HG03558 (cell line): ENCODE measurements around the gene BYSL.

Experiments
- ATAC-seq: cut with Tn5 transposase; IDR thresholded peaks from one replicate; pipeline ENCODE4 v1.9.1; 2021; ENCODE audit warnings: moderate number of reproducible peaks; ENCODE audit not compliant: unreplicated experiment; ENCODE audit errors: extremely low read depth

The BYSL gene, protein sequence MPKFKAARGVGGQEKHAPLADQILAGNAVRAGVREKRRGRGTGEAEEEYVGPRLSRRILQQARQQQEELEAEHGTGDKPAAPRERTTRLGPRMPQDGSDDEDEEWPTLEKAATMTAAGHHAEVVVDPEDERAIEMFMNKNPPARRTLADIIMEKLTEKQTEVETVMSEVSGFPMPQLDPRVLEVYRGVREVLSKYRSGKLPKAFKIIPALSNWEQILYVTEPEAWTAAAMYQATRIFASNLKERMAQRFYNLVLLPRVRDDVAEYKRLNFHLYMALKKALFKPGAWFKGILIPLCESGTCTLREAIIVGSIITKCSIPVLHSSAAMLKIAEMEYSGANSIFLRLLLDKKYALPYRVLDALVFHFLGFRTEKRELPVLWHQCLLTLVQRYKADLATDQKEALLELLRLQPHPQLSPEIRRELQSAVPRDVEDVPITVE

GRCh38 chr6:41920921-41921711, at the start of gene BYSL, which contains the start of gene MED20:
Gene BYSL (plus strand): TSS chr6:41921499. CDS start chr6:41921563, 64 bp downstream.
Gene MED20 (minus strand): TSS chr6:41921139. CDS start chr6:41921018, 121 bp downstream.
- ATAC-seq: peak; percentile 61

GRCh38 chr6:41871691-41872090, 49.6 kb upstream of the BYSL start:
- no peak for ATAC-seq

- no peak for ATAC-seq
Observed at GRCh38 chr6:41872147-41872546, 49.2 kb upstream of the BYSL start.

DNA sequence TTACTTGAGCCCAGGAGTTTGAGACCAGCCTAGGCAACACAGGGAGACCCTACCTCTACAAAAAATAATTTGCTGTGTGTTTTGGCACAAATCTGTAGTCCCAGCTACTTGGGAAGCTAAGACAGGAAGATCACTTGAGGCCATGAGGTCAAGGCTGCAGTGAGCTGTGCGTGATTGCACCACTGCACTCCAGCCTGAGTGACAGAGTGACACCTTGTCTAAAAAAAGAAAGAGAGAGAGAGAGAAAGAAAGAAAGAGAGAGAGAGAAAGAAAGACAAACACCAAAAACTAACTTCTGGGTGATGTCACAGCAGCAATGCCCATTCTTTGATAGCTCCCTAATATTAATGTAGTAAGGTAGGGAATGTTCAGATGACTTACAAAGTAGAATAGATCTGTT, 46.6 kb upstream of the BYSL start:
- no peak for ATAC-seq

DNA sequence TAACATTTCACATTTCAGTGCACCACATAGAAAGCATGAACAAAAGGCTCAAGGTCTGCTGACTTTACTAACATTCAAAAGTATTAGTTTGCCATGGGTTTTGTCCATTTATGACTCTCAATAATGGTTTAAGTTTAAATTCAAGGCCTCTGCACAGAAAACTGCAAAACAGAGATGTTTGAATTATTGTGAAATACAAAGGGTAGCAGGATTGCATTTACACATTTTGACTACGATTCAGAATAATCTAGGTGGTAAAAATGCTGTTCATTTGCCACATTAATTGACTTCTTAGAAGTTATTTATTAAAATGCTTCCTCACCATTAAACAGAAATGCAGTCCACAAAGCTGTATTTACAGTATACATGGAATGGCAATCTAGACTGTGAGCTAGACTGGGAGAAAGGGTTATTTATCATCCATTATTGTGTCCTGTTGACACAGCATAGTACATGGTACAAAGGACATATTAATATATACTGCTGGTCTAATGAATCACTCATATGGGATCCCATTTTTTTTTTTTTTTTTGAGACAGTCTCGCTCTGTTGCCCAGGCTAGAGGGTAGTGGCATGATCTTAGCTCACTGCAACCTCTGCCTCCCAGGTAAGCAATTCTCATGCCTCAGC, 44.1 kb upstream of the BYSL start:
- ATAC-seq: no peak

DNA sequence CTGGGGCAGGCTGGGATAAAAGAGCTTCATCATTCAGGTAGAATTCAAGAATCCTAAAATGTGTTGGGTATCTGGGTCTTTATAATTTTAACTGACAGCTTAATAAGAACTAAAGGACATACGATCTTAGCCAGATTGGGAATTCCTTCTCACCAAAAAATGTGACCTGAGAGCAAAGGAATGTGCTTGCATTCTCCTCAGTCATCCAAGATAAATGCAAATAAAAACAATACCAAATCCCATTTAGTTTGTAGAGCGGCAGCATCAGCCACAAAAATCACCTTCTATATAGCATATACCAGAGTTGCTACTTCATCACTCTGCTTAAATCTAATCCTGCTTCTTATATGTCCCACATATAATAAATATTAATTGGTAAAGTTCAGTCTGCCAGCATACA, 43.1 kb upstream of the BYSL start:
- no peak for ATAC-seq

GRCh38 chr6:41878961-41879405, 42.3 kb upstream of the BYSL start:
- no peak for ATAC-seq

DNA sequence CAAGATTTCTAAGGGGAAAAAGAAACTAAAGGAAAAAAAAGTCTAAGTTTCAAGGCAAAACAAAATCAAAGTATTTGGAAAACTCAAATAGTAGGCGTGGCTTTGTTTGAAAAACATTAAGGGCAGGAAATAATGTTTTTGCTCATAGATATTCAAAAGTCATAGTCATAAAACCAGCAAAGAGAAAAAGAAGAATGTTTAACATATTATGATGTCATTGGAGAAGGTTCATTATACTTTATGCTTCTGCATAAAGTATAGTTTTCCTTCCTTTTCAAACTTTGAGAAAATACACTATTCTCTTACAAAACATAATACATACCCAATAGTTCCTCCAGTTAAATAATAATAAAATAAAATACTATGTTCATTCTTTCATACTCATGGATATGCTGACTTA, 39.8 kb upstream of the BYSL start:
- ATAC-seq: no peak

- ATAC-seq: no peak
Observed at GRCh38 chr6:41884957-41885356, 36.3 kb upstream of the BYSL start.

- ATAC-seq: no peak
Observed at GRCh38 chr6:41885930-41886329, 35.4 kb upstream of the BYSL start.

- ATAC-seq: no peak
Observed at GRCh38 chr6:41887331-41887751, 34.0 kb upstream of the BYSL start.

- no peak for ATAC-seq
Observed at GRCh38 chr6:41892921-41893564, 28.3 kb upstream of the BYSL start.

DNA sequence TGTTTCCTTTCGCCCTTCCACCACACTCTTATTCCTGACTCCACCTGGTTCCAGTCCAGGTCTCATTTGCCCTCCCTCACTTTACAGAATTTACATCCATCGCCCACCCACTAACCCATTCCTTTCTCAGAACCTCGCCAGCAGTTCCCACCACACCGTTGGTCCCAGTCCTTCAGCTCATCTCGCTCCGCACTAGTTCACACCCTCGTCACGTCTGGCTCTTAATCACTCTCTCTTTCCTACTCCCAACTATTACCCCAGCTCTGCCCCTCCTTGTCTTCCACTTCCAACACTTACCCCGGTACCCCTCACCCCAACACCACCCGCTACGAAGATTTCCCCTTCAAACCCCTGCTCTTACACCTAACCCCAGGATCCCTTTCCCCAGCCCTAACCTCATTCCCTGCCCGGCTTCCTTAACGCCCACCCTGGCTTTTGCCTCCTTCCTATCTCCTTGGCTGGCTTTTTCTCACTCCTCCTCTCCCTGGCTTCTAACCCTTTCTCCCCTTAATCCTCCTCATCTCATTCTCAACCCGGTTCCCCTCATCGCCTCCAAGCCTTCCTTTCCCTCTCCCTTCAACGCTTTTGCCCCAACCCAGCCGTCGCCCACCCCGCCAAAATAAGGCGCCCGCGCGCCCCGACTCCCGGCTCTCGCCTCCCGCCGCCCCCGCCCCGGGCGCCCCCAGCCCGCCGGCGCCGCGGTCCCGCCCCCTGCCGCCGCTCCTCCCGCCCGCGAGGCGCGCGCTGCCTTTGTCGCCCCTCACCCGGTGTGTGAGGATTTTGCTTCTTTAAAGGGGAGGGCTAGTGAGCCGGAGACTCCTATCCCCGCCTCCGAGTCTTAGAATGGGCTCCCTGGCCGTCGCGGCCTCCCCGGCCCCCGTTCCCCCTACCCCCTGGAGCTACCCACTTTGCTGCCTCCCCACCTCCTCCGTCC, 26.7 kb upstream of the BYSL start:
- ATAC-seq: no peak

GRCh38 chr6:41895300-41896233, 25.7 kb upstream of the BYSL start, which contains the start of gene USP49:
Gene USP49 (minus strand): TSS chr6:41895375. CDS start chr6:41806983, 88,392 bp downstream.
- ATAC-seq: peak; percentile 57

GRCh38 chr6:41896281-41896680, 25.0 kb upstream of the BYSL start:
- no peak for ATAC-seq

DNA sequence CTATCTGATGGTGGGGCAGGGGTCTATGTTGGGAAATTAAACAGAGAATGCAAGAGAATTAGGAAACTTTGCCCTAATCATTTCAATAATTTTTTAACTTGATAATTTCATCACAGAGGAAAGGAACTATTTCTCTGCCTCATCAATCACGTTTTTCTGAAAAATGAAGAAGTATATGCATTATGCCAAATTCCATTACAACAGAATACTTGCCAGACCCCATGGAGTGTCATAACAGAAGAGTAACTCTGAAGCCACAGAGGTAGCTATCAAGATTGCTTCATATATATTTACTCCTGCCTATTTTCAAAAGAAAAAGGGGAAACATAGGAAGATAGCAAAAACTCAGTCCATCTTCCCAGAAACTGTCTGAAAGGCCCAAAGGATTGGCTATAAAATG, 20.4 kb upstream of the BYSL start:
- no peak for ATAC-seq

GRCh38 chr6:41901882-41902519, 19.3 kb upstream of the BYSL start:
- ATAC-seq: no peak

- no peak for ATAC-seq
Observed at GRCh38 chr6:41909727-41910126, 11.6 kb upstream of the BYSL start.
